Motor neuron (in vitro differentiated cells): ENCODE results near the gene PIEZO1. TPM values are rescaled to one million over a fixed set of nuclear protein-coding genes. Genes with fewer than 3 reads are reported as not detected.

ENCODE experiments used
- ATAC-seq, 8 experiments: fragments of 200-7000 bp; cut with Tn5 transposase; replicated peaks in 6 of 8; 2 replicates each; pipeline ENCODE4 v1.8.0; 2021; ENCODE audit warnings: mild to moderate bottlenecking in 8 of 8, moderate library complexity in 8 of 8
- H3K27ac ChIP-seq, 2 donors: fragments of 250-450 bp; sonication (Bioruptor Pico); 2 replicates each; pipeline ENCODE4 v1.9.0; 2021; ENCODE audit warnings: antibody characterized with exemption in 2 of 2, mild to moderate bottlenecking in 2 of 2, moderate library complexity in 1 of 2
- H3K4me1 ChIP-seq, 2 donors: fragments of 250-450 bp; sonication (Bioruptor Pico); replicated peaks in 1 of 2; 2 replicates each; pipeline ENCODE4 v1.6.1; 2021; ENCODE audit warnings: antibody characterized with exemption in 2 of 2, mild to moderate bottlenecking in 2 of 2, moderate library complexity in 1 of 2
- H3K4me3 ChIP-seq, 5 donors: fragments of 250-450 bp; sonication (Bioruptor Pico); 2 replicates each; pipeline ENCODE4 v1.9.0; 2021; ENCODE audit warnings: antibody characterized with exemption in 5 of 5, mild to moderate bottlenecking in 5 of 5, moderate library complexity in 4 of 5
- WGBS, 10 experiments: fragments of 450-650 bp; shearing (Covaris generic); methylation state at CpG; one replicate each; pipeline ENCODE4 v1.0.0; 2022; 5-methylcytosine and 5-hydroxymethylcytosine counted together
- in situ Hi-C, 9 experiments: fragments of 400-800 bp; cut with MboI; loops; one replicate each; pipeline ENCODE4 v1.15.0; 2021; ENCODE audit warnings: low sequenced_read_pairs in 9 of 9, low pct_unique_long_range_greater_than_20kb in 2 of 9; ENCODE audit not compliant: unreplicated experiment in 9 of 9
- total RNA-seq, 8 experiments: library from RNA; unstranded; fragments of 300-600 nt; gene quantifications; 2 replicates each; pipeline versions ENCODE4 v1.2.3 to v1.2.4, GENCODE V29; 2022

Gene PIEZO1
- total RNA-seq, 8 experiments from 2014 or later = 2.2 to 163 (median 22.9) TPM

GRCh38 chr16:88782454-88783390 is 2.3 kb downstream of the PIEZO1 start:
- in situ Hi-C loops = no loop called here
- Histone ChIP-seq H3K27ac (no peak overlapping the region), H3K4me1 (peaks cover 1 to 32% of the 10 kb centered on the region in 2 donors), H3K4me3 (no peak overlapping the region)
- 62 to 82% (median 73%) methylated on average over 2 to 6 of the region's 16 CpGs; no CpG with 5 or more reads in 7 of the 10 experiments for WGBS, 10 experiments
- peak in 3 of 8 experiments; percentile 1 to 7 (median 3) for ATAC-seq

- WGBS, 10 experiments = 25 to 100% (median 80%) methylated on average over 3 to 14 of the region's 28 CpGs; no CpG with 5 or more reads in 2 of the 10 experiments
- peaks cover 2 to 35% of the 10 kb centered on the region in 2 donors for H3K4me1 ChIP-seq
- no peak overlapping the region for H3K4me3 ChIP-seq
- peak in 6 of 8 experiments; percentile 2 to 51 (median 28) for ATAC-seq
- H3K27ac ChIP-seq = no peak overlapping the region
- in situ Hi-C loops = no loop called here
Measured at GRCh38 chr16:88781140-88782077, 3.6 kb downstream of the PIEZO1 start.

GRCh38 chr16:88780142-88781062 is 4.6 kb downstream of the PIEZO1 start:
- Histone ChIP-seq H3K4me1 (peaks cover 2 to 35% of the 10 kb centered on the region in 2 donors), H3K4me3 (no peak overlapping the region), H3K27ac (no peak overlapping the region)
- in situ Hi-C loops = no loop called here
- 71 to 100% (median 89%) methylated on average over 1 to 7 of the region's 13 CpGs; no CpG with 5 or more reads in 1 of the 10 experiments for WGBS, 10 experiments
- no peak for ATAC-seq

- H3K4me1 ChIP-seq = peaks cover 2 to 32% of the 10 kb centered on the region in 2 donors
- H3K27ac ChIP-seq = no peak overlapping the region
- H3K4me3 ChIP-seq = no peak overlapping the region
- WGBS, 10 experiments = 67 to 100% (median 85%) methylated on average over 1 to 3 of the region's 34 CpGs; no CpG with 5 or more reads in 6 of the 10 experiments
- peak in 2 of 8 experiments; percentile 6 to 16 for ATAC-seq
- in situ Hi-C loops = no loop called here
Measured at GRCh38 chr16:88779406-88780141, 5.4 kb downstream of the PIEZO1 start.

GRCh38 chr16:88778541-88779065 is 6.4 kb downstream of the PIEZO1 start:
- in situ Hi-C loops = no loop called here
- peaks cover 11 to 36% of the 10 kb centered on the region in 2 donors for H3K4me1 ChIP-seq
- H3K4me3 ChIP-seq = no peak overlapping the region
- ATAC-seq = no peak
- 33 to 100% (median 89%) methylated on average over 1 to 16 of the region's 30 CpGs; no CpG with 5 or more reads in 4 of the 10 experiments for WGBS, 10 experiments
- H3K27ac ChIP-seq = no peak overlapping the region

- Histone ChIP-seq H3K4me1 (peaks cover 15 to 40% of the 10 kb centered on the region in 2 donors), H3K27ac (no peak overlapping the region), H3K4me3 (no peak overlapping the region)
- ATAC-seq = no peak
- 90% methylated on average over 2 of the region's 7 CpGs; no CpG with 5 or more reads in 8 of the 10 experiments for WGBS, 10 experiments
- in situ Hi-C loops = no loop called here
Measured at GRCh38 chr16:88778271-88778525, 6.8 kb downstream of the PIEZO1 start.

- Histone ChIP-seq H3K4me1 (peaks cover 20 to 45% of the 10 kb centered on the region in 2 donors), H3K4me3 (no peak overlapping the region), H3K27ac (no peak overlapping the region)
- in situ Hi-C loops = no loop called here
- 0 to 100% (median 71%) methylated on average over 1 to 14 of the region's 34 CpGs; no CpG with 5 or more reads in 3 of the 10 experiments for WGBS, 10 experiments
- ATAC-seq = no peak
Measured at GRCh38 chr16:88777471-88778270, 7.3 kb downstream of the PIEZO1 start.

GRCh38 chr16:88775825-88776224 is 9.2 kb downstream of the PIEZO1 start:
- H3K4me1 ChIP-seq = peaks cover 34 to 59% of the 10 kb centered on the region in 2 donors
- in situ Hi-C loops = no loop called here
- WGBS, 10 experiments = 76 to 92% (median 82%) methylated on average over 1 to 5 of the region's 18 CpGs; no CpG with 5 or more reads in 6 of the 10 experiments
- no peak overlapping the region for H3K4me3 ChIP-seq
- ATAC-seq = no peak
- no peak overlapping the region for H3K27ac ChIP-seq

- 84 to 100% (median 93%) methylated on average over 2 to 15 of the region's 32 CpGs; no CpG with 5 or more reads in 4 of the 10 experiments for WGBS, 10 experiments
- in situ Hi-C loops = no loop called here
- H3K27ac ChIP-seq = peak overlapping the region in 1 of 2 donors; percentile 90
- no peak overlapping the region for H3K4me3 ChIP-seq
- ATAC-seq = no peak
- peaks cover 45 to 60% of the 10 kb centered on the region in 2 donors for H3K4me1 ChIP-seq
Measured at GRCh38 chr16:88774544-88775393, 10.3 kb downstream of the PIEZO1 start.

- 8 to 25% (median 10%) methylated on average over 2 of the region's 12 CpGs; no CpG with 5 or more reads in 7 of the 10 experiments for WGBS, 10 experiments
- ATAC-seq = peak; percentile 31 to 64 (median 41)
- H3K4me1 ChIP-seq = peaks cover 52 to 62% of the 10 kb centered on the region in 2 donors
- H3K4me3 ChIP-seq = no peak overlapping the region
- in situ Hi-C loops = no loop called here
- peak overlapping the region; percentile 32 to 90 for H3K27ac ChIP-seq
Measured at GRCh38 chr16:88773812-88774291, 11.2 kb downstream of the PIEZO1 start.
